Mesothelial cell of epicardium (in vitro differentiated cells): ENCODE measurements around the gene PELI2. TPM values are rescaled to one million over a fixed set of nuclear protein-coding genes. Genes with fewer than 3 reads are reported as not detected.

ENCODE experiments used
- DNase-seq, 2 experiments: peaks; one replicate each; pipeline ENCODE4 v3.0.0; 2021; ENCODE audit warnings: low spot score in 2 of 2; ENCODE audit not compliant: unreplicated experiment in 2 of 2
- H3K27ac Mint-ChIP-seq: 2 replicates; pipeline ENCODE4 v1.8.0; 2021; ENCODE audit warnings: mixed read lengths
- H3K27me3 Mint-ChIP-seq: 2 replicates; pipeline ENCODE4 v1.8.0; 2021; ENCODE audit warnings: low read depth, mixed read lengths
- H3K36me3 Mint-ChIP-seq: 2 replicates; pipeline ENCODE4 v1.8.0; 2021; ENCODE audit warnings: mixed read lengths
- H3K4me1 Mint-ChIP-seq: 2 replicates; pipeline ENCODE4 v1.8.0; 2021; ENCODE audit warnings: mixed read lengths
- H3K4me3 Mint-ChIP-seq: 2 replicates; pipeline ENCODE4 v1.8.0; 2021; ENCODE audit warnings: mild to moderate bottlenecking, moderate library complexity, mixed read lengths
- H3K9me3 Mint-ChIP-seq: 2 replicates; pipeline ENCODE4 v1.8.0; 2021; ENCODE audit warnings: mixed read lengths
- CTCF ChIP-seq: fragments of 200-600 bp; sonication (generic); IDR thresholded peaks from one replicate; pipeline ENCODE4 v1.5.0; 2021; ENCODE audit warnings: antibody characterized with exemption; ENCODE audit not compliant: unreplicated experiment
- total RNA-seq: library from RNA; stranded (reverse); gene quantifications from 3 replicates; pipeline ENCODE4 v1.2.1, GENCODE V29; 2021

Gene PELI2
- total RNA-seq, 1 donor from 2014 or later: 10.0 TPM

- no peaks in the 10 kb centered on the region for H3K9me3 Mint-ChIP-seq
- no peaks in the 10 kb centered on the region for H3K36me3 Mint-ChIP-seq
- DNase-seq: no peak
- H3K27me3 Mint-ChIP-seq: peaks cover 21% of the 10 kb centered on the region
- peaks cover 9% of the 10 kb centered on the region for H3K4me1 Mint-ChIP-seq
- TF ChIP-seq CTCF: no peak
- H3K4me3 Mint-ChIP-seq: no peak overlapping the region
- H3K27ac Mint-ChIP-seq: no peak overlapping the region
Measured at GRCh38 chr14:56085471-56085870, 32.7 kb upstream of the PELI2 start.

GRCh38 chr14:56087671-56088471 is 30.3 kb upstream of the PELI2 start:
- no peak overlapping the region for H3K4me3 Mint-ChIP-seq
- DNase-seq: no peak
- no peaks in the 10 kb centered on the region for H3K9me3 Mint-ChIP-seq
- peaks cover 20% of the 10 kb centered on the region for H3K27me3 Mint-ChIP-seq
- TF ChIP-seq CTCF: no peak
- H3K36me3 Mint-ChIP-seq: no peaks in the 10 kb centered on the region
- no peak overlapping the region for H3K27ac Mint-ChIP-seq
- H3K4me1 Mint-ChIP-seq: peaks cover 5% of the 10 kb centered on the region

GRCh38 chr14:56088941-56089340 is 29.3 kb upstream of the PELI2 start:
- Mint-ChIP-seq H3K4me1 (peaks cover 11% of the 10 kb centered on the region), H3K4me3 (no peak overlapping the region), H3K9me3 (no peaks in the 10 kb centered on the region), H3K36me3 (no peaks in the 10 kb centered on the region), H3K27ac (no peak overlapping the region), H3K27me3 (peaks cover 15% of the 10 kb centered on the region)
- no peak for TF ChIP-seq CTCF
- no peak for DNase-seq

- no peak for TF ChIP-seq CTCF
- no peak for DNase-seq
- H3K27me3 Mint-ChIP-seq: no peaks in the 10 kb centered on the region
- H3K4me3 Mint-ChIP-seq: no peak overlapping the region
- H3K9me3 Mint-ChIP-seq: no peaks in the 10 kb centered on the region
- no peak overlapping the region for H3K27ac Mint-ChIP-seq
- H3K4me1 Mint-ChIP-seq: peaks cover 26% of the 10 kb centered on the region
- no peaks in the 10 kb centered on the region for H3K36me3 Mint-ChIP-seq
Measured at GRCh38 chr14:56092763-56093162, 25.4 kb upstream of the PELI2 start.

- DNase-seq: no peak
- TF ChIP-seq CTCF: no peak
- H3K27ac Mint-ChIP-seq: peak overlapping the region; percentile 11
Measured at GRCh38 chr14:56094076-56094475, 24.1 kb upstream of the PELI2 start.

More at GRCh38 chr14:56094076-56094475, 24.1 kb upstream of the PELI2 start:
- H3K36me3 Mint-ChIP-seq: no peaks in the 10 kb centered on the region
- no peaks in the 10 kb centered on the region for H3K27me3 Mint-ChIP-seq
- no peaks in the 10 kb centered on the region for H3K9me3 Mint-ChIP-seq
- H3K4me3 Mint-ChIP-seq: no peak overlapping the region
- peaks cover 26% of the 10 kb centered on the region for H3K4me1 Mint-ChIP-seq
